ENCODE measurements around the gene ATF1.
"Not testable (repeated sequence)": the region's sequence is repeated elsewhere in the genome, so short reads cannot be mapped to it uniquely, and the experiment has no call there.

The ATF1 gene

DNA sequence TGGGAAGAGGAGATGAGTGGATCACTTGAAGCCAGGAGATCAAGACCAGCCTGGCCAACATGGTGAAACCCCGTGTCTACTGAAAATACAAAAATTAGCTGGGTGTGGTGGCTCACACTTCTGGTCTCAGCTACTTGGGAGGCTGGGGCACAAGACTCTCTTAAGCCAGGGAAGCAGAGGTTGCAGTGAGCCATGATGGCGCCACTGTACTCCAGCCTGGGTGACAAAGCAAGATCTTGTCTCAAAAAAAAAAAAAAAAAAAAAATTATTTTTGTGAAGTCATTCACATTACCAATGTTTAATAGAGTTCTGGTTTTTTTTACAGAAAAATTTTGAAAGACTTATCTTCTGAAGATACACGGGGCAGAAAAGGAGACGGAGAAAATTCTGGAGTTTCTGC, 45.2 kb downstream of the ATF1 start:
- not testable (repeated sequence) for DNase-seq

DNA sequence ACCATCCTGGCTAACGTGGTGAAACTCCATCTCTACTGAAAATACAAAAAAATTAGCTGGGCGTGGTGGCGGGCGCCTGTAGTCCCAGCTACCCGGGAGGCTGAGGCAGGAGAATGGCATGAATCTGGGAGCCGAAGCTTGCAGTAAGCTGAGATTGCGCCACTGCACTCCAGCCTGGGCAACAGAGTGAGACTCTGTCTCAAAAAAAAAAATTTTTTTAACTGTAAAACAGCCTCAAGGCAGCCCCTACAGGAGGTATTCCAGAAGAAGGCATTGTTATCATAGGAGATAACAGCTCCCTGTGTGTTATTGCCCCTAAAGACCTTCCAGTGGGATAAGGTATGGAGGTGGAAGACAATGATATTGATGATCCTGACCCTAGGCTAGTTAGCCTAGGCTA, 51.0 kb downstream of the ATF1 start:
- DNase-seq, result not testable (repeated sequence)

DNA sequence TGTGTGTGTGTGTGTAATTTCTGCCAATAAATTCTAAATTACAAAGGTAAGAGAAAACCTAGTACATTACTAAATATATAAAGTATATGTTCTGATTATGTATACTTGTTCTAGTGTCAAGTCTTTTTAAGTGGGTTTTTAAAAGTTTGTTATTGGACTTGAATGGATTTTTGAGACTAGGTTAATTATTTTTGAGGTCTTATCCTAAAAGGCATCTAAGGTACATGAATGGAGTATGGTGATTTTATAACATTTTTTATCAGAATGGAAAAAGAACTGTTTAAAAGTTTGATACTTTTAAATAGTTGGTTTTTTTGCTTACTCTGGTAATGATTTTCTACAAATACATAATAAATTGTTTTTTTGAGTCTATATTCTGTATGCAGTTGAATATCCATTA, 56.3 kb downstream of the ATF1 start:
- DNase-seq, result no peak

DNA sequence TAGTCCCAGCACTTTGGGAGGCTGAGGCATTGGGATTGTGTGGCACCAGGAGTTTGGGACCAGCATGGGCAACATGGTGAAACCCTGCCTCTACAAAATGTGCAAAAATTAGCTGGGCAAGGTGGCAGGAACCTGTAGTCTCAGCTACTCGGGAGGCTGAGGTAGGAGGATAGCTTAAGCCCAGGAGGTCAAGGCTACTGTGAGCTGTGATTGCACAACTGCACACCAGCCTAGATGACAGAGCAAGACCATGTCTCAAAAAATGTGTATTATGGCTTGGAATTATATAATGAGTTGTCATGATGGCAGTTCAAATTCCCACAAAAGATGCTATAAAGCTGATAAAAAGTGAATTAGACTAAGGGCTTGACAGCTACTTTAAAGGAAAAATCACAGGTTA, 58.2 kb downstream of the ATF1 start:
- no peak for DNase-seq

DNA sequence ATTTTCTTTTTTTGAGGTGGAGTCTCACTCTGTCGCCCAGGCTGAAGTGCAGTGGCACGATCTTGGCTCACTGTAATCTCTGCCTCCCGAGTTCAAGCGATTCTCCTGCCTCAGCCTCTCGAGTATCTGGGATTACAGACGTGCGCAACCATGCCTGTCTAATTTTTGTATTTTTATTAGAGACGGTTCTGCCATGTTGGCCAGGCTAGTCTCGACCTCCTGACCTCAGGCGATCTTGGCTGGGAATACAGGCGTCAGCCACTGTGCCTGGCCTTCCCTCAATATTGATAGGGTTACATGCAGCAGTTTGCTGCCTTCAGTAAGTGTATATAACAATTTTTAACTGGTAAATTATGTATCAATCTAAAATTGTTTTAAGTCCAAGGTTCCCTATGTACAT, 59.8 kb downstream of the ATF1 start:
- not testable (repeated sequence) for DNase-seq

GRCh38 chr12:50824914-50825313, 61.0 kb downstream of the ATF1 start:
- DNase-seq, result no peak

GRCh38 chr12:50825372-50825838, 61.5 kb downstream of the ATF1 start:
- DNase-seq, result no peak

DNA sequence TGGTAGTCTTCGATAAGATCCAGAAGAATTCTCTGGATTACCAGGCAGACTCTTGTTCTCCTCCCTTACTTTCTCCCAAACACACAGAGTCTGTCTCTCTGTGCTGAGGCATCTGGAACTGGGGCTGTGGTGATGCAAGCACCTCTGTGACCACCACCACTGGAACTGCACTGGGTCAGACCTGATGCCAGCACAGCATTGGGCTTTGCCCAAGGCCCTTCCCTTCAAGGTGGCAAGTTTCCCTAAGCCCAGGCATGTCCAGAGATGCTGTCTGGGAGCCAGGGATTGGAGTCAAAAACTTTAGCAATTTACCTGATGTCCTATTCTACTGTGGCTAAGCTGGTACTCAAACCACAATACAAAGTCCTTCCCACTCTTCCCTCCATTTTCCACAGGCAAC, 64.2 kb downstream of the ATF1 start:
- no peak for DNase-seq

DNA sequence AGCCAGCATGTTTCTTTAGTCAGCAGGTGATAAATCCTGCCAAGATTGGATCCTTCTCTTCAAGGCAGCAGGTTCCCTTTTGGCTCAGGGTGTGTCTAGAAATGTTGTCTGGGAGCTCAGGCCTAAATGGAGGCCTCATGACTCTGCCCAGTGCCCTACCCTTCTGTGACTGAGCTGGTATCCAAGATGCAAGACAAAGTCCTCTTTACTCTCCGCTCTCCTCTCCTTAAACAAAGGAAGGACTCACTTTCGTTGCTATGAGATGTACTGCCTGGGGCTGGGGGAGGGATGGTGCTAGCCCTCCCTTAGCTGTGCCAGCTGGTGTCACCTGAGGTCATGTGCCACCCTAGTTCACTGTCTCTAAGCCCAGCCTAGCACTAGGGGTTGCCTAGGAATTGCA, 65.0 kb downstream of the ATF1 start:
- DNase-seq, result no peak

DNA sequence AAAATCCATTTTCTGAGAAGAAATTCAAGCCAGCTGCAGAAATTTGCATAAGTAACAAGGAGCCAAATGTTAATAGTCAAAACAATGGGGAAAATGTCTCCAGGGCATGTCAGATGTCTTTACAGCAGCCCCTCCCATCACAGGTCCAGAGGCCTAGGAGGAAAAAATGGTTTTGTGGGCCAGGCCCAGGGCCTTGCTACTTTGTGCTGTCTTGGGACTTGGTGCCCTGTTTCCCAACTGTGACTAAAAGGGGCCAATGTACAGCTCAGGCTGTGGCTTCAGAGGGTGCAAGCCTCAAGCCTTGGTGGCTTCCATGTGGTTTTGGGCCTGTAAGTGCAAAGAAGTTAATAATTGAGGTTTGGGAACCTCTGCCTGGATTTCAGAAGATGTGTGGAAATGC, 69.9 kb downstream of the ATF1 start:
- not testable (repeated sequence) for DNase-seq

- no peak for DNase-seq
Measured at GRCh38 chr12:50839042-50839441, 75.1 kb downstream of the ATF1 start.

DNA sequence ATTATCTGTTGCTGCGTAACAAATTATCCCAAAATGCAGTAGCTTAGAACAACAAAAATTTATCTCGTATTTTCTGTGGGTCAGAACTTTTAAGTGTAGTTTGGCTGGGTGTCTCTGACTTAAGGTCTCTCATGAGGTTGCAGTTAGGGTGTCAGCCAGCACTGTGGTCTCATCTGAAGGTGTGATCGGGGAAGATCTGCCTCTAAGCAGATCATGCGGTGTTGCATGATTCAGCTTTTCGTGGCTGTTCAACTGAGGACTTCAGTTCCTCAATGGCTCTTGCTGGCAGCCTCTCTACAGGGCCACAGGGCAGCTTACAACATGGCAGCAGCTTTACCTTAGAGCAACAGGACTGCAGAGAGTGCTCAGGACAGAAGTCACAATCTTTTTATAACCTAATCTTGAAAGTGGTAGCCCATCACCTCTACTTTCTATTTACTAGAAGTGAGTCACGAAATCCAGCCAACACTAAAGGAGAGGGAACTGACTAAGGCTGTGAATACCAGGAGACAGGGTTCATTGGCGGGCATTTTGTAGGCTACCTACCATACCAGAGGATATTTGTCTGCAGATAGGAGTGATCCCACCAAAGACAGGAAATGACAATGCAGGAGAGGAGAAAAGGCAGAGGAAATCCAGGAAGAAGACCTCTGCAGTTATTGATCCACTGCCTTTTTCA, 77.0 kb downstream of the ATF1 start:
- no peak for DNase-seq

DNA sequence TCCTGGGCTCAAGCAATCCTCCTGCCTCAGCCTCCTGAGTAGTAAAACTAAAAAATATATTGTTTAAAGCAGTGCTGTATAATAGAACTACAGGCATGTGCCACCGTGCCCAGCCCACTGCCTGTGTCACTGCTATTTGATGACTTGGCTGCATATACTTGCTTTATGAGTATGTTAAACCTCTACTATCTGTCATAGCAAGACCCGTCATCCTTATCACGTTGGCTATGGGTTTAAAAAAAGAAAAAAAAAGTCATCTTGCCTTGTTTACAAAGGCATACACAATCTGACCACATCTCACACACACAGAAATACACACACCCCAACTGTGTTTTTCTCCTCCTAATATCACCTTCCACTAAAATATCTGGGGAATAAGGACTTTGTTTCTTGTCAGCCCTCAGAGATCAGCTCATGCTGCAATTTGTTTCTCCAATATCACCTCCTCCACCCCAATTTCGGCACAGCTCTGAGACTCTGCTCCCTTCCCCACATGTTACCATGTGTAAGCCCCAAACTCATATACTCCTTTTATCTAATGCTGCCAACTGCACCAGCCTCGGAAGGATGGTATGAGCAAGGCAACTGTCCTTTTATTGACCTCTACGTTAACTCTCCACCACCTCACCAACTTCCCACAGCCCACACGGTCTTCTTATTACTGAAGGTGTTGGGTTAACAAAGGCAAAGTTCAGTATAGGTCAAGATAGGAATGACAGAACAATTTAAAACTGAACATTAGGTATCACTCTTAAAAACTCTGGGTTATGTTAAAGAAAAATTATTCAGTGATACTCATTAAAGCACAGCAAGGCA, 78.0 kb downstream of the ATF1 start:
- no peak for DNase-seq

- DNase-seq, result no peak
Measured at GRCh38 chr12:50842637-50843493, 79.0 kb downstream of the ATF1 start, which contains the start of gene TMPRSS12. Gene TMPRSS12 (plus strand): TSS chr12:50842926. CDS start chr12:50842965, 39 bp downstream.

DNA sequence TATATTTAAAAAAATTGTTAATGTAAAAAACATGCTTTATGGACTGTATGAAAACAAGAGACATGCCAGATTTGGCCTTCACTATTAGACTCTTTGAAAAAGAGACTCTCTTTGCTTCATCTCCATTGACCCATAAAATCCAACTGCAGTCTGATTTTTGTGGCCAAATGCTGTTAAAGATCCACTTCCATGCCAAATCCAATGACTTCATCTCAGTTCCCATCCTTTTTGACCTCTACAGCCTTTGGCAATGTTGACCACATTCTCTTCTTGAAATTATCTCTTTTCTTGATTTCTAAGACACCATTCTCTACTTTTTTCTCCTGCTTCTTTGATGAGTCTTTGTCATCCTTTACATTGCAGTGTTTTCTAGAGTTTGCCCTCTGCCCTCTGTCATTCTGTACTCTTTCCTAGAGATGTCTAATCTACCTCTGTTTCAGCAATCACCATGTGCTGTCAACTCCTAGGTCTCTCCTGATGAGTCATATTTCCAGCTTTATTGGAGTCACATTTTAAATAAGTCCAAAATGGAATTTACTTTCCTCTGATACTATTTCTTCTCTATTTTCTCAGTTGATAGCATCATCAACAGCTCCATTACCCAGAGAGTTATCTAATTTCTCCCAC, 81.2 kb downstream of the ATF1 start:
- no peak for DNase-seq

- no peak for DNase-seq
Measured at GRCh38 chr12:50848963-50849362, 85.1 kb downstream of the ATF1 start.

- not testable (repeated sequence) for DNase-seq
Measured at GRCh38 chr12:50855218-50855617, 91.3 kb downstream of the ATF1 start.

- not testable (repeated sequence) for DNase-seq
Measured at GRCh38 chr12:50855679-50856078, 91.8 kb downstream of the ATF1 start.

DNA sequence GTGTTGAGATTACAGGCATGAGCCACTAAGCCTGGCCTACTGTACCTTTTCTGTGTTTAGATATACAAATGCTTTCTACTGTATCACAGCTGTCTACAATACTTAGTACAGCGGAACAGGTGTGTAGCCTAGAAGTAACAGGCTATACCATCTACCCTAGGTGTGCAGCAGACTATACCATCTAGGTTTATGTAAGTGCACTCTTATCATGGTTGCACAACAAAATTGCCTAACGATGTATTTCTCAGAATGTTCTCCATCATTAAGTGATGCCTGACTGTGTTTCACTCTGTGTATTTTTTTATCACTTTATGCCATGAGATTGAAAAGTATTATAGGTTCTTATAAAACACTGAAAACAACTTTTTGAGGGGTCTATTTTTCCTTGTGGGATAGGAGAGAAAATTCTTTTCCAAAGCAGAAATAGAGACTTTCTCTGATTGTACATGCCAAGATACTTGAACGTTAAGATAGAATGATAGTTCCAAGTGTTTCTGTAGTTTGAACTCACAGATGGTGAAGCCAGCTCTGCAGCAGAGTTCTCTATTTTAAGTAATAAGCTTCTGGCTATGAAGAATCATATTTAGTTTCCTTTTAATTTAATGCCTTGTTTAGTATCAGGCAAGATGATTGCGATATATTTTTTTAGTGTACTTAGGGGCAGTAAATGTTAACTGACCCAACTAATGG, 95.9 kb downstream of the ATF1 start:
- DNase-seq, result no peak

DNA sequence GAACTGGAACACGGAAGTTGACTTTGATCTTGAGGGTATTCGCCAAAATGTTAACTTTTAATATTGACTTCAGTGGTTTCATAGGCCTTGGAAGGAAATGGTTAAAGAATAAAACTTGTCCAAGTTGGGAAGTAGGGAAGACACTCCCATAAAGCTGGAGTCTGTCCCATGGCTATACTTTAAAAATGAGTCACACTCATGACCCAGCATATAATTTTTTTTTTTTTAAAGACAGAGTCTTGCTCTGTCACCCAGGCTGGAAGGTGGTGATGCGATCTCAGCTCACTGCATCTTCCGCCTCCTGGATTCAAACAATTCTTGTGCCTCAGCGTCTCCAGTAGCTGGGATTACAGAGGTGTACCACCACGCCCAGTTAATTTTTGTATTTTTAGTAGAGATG, 98.4 kb downstream of the ATF1 start:
- no peak for DNase-seq

DNA sequence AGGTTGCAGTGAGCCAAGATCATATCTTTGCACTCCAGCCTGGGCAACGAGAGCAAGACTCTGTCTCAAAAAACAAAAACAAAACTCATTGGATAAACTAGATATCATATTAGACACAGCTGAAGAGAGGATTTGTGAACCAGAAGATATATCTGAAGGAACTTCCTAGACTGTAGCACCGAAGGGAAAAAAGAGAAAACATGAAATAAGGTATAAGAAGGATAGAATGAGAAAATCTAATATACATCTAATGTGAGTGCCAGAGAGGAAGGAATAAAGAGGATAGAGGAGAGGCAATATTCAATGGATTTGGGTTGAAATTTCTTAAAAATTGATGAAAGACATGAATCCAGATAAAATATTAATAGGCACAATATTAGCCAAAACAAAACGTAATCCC, 101.4 kb downstream of the ATF1 start:
- no peak for DNase-seq

DNA sequence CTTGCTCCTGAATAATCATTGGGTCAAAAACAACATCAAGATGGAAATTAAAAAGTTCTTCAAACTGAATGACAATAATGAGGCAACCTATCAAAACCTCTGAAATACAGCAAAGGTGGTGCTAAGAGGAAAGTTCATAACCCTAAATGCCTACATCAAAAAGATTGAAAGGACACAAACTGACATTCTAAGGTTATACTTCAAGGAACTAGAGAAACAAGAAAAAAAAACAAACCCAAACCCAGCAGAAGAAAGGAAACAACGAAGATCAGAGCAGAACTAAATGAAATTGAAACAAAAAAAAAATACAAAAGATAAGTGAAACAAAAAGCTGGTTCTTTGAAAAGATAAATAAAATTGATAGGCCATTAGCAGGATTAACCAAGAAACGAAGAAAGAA, 105.0 kb downstream of the ATF1 start:
- not testable (repeated sequence) for DNase-seq

Measured in NCI-H1417 treated with DMSO at 0.1 percent for 48 hours (cell line).